GM19023 (cell line): Measurements from ENCODE around the gene FOLR2.

Experiments
- ATAC-seq: cut with Tn5 transposase; IDR thresholded peaks from one replicate; pipeline ENCODE4 v1.9.1; 2021; ENCODE audit warnings: mild to moderate bottlenecking, moderate library complexity; ENCODE audit not compliant: unreplicated experiment

FOLR2 gene

GRCh38 chr11:72239849-72240460, 23.4 kb downstream of the FOLR2 start:
- no peak for ATAC-seq

- no peak for ATAC-seq
These were observed 24.1 kb downstream of the FOLR2 start for GRCh38 chr11:72240461-72241290.

- ATAC-seq, result no peak
These were observed 24.7 kb downstream of the FOLR2 start for GRCh38 chr11:72241291-72241781.

- no peak for ATAC-seq
These were observed 25.5 kb downstream of the FOLR2 start for GRCh38 chr11:72242141-72242540.

GRCh38 chr11:72243173-72244059, 26.8 kb downstream of the FOLR2 start:
- no peak for ATAC-seq

GRCh38 chr11:72244060-72244360, 27.4 kb downstream of the FOLR2 start, which contains the start of gene PHOX2A:
TSS of gene PHOX2A (minus strand) at chr11:72244176. CDS start at chr11:72244004, 172 bp downstream.
- ATAC-seq, result no peak

- no peak for ATAC-seq
These were observed 28.0 kb downstream of the FOLR2 start for GRCh38 chr11:72244361-72245262.

GRCh38 chr11:72245263-72245816, 28.7 kb downstream of the FOLR2 start:
- no peak for ATAC-seq

- no peak for ATAC-seq
These were observed 31.0 kb downstream of the FOLR2 start for GRCh38 chr11:72247584-72247983.

GRCh38 chr11:72249961-72250360, 33.4 kb downstream of the FOLR2 start:
- no peak for ATAC-seq

- no peak for ATAC-seq
These were observed 34.3 kb downstream of the FOLR2 start for GRCh38 chr11:72250661-72251464.

GRCh38 chr11:72251614-72252013, 35.0 kb downstream of the FOLR2 start:
- no peak for ATAC-seq

GRCh38 chr11:72253392-72253791, 36.8 kb downstream of the FOLR2 start:
- no peak for ATAC-seq

- no peak for ATAC-seq
These were observed 37.9 kb downstream of the FOLR2 start for GRCh38 chr11:72254299-72254993.

GRCh38 chr11:72257570-72257969, 41.0 kb downstream of the FOLR2 start:
- no peak for ATAC-seq

GRCh38 chr11:72259490-72259889, 42.9 kb downstream of the FOLR2 start:
- ATAC-seq, result no peak

GRCh38 chr11:72260574-72260973, 44.0 kb downstream of the FOLR2 start:
- ATAC-seq, result no peak

- ATAC-seq, result no peak
These were observed 46.8 kb downstream of the FOLR2 start for GRCh38 chr11:72263361-72263760.

- ATAC-seq, result no peak
These were observed 49.4 kb downstream of the FOLR2 start for GRCh38 chr11:72265951-72266350.
